ENCODE measurements around the gene IWS1. TPM values are rescaled to one million over a fixed set of nuclear protein-coding genes. Genes with fewer than 3 reads are reported as not detected.
A peak's percentile ranks its signal among the peaks of the same experiment; 100 is the strongest.

IWS1 gene
- total RNA-seq, 1 experiment from 2014 or later: 29.0 TPM

- Histone ChIP-seq H3K36me3 (peaks cover 88% of the 10 kb centered on the region), H3K9me3 (no peaks in the 10 kb centered on the region), H3K4me3 (no peak overlapping the region), H3K27me3 (no peaks in the 10 kb centered on the region)
- no peak for DNase-seq
Observed at GRCh38 chr2:127517465-127517864, 8.8 kb downstream of the IWS1 start.

GRCh38 chr2:127516041-127516762, 10.1 kb downstream of the IWS1 start:
- Histone ChIP-seq H3K4me3 (no peak overlapping the region), H3K9me3 (no peaks in the 10 kb centered on the region), H3K36me3 (peaks cover 84% of the 10 kb centered on the region), H3K27me3 (no peaks in the 10 kb centered on the region)
- peak; percentile 97 for DNase-seq

- Histone ChIP-seq H3K4me3 (no peak overlapping the region), H3K27me3 (no peaks in the 10 kb centered on the region), H3K9me3 (no peaks in the 10 kb centered on the region), H3K36me3 (peaks cover 81% of the 10 kb centered on the region)
- no peak for DNase-seq
Observed at GRCh38 chr2:127515383-127515915, 10.8 kb downstream of the IWS1 start.

GRCh38 chr2:127514485-127514884, 11.8 kb downstream of the IWS1 start:
- Histone ChIP-seq H3K27me3 (no peaks in the 10 kb centered on the region), H3K4me3 (no peak overlapping the region), H3K9me3 (no peaks in the 10 kb centered on the region), H3K36me3 (peaks cover 71% of the 10 kb centered on the region)
- no peak for DNase-seq

GRCh38 chr2:127514076-127514475, 12.2 kb downstream of the IWS1 start:
- DNase-seq: no peak
- Histone ChIP-seq H3K4me3 (no peak overlapping the region), H3K36me3 (peaks cover 68% of the 10 kb centered on the region), H3K9me3 (no peaks in the 10 kb centered on the region), H3K27me3 (no peaks in the 10 kb centered on the region)

GRCh38 chr2:127512362-127512761, 13.9 kb downstream of the IWS1 start:
- Histone ChIP-seq H3K27me3 (no peaks in the 10 kb centered on the region), H3K9me3 (no peaks in the 10 kb centered on the region), H3K4me3 (no peak overlapping the region), H3K36me3 (peaks cover 53% of the 10 kb centered on the region)
- DNase-seq: no peak

GRCh38 chr2:127511917-127512316, 14.4 kb downstream of the IWS1 start:
- H3K27me3 ChIP-seq: no peaks in the 10 kb centered on the region
- H3K36me3 ChIP-seq: peaks cover 53% of the 10 kb centered on the region
- DNase-seq: no peak
- H3K4me3 ChIP-seq: no peak overlapping the region
- no peaks in the 10 kb centered on the region for H3K9me3 ChIP-seq

GRCh38 chr2:127511090-127511695, 15.1 kb downstream of the IWS1 start:
- no peak for DNase-seq
- H3K27me3 ChIP-seq: no peaks in the 10 kb centered on the region
- H3K4me3 ChIP-seq: no peak overlapping the region
- H3K9me3 ChIP-seq: no peaks in the 10 kb centered on the region
- H3K36me3 ChIP-seq: peaks cover 49% of the 10 kb centered on the region

GRCh38 chr2:127510073-127510472, 16.2 kb downstream of the IWS1 start:
- H3K36me3 ChIP-seq: peaks cover 50% of the 10 kb centered on the region
- no peak overlapping the region for H3K4me3 ChIP-seq
- no peaks in the 10 kb centered on the region for H3K27me3 ChIP-seq
- no peaks in the 10 kb centered on the region for H3K9me3 ChIP-seq
- no peak for DNase-seq

GRCh38 chr2:127508631-127509034, 17.7 kb downstream of the IWS1 start:
- H3K36me3 ChIP-seq: peaks cover 50% of the 10 kb centered on the region
- H3K9me3 ChIP-seq: no peaks in the 10 kb centered on the region
- no peak overlapping the region for H3K4me3 ChIP-seq
- peak; percentile 95 for DNase-seq
- H3K27me3 ChIP-seq: no peaks in the 10 kb centered on the region

GRCh38 chr2:127508023-127508630, 18.2 kb downstream of the IWS1 start:
- Histone ChIP-seq H3K4me3 (no peak overlapping the region), H3K36me3 (peaks cover 50% of the 10 kb centered on the region), H3K9me3 (no peaks in the 10 kb centered on the region), H3K27me3 (no peaks in the 10 kb centered on the region)
- DNase-seq: no peak

- no peak for DNase-seq
- Histone ChIP-seq H3K36me3 (peaks cover 54% of the 10 kb centered on the region), H3K4me3 (no peak overlapping the region)
Observed at GRCh38 chr2:127506510-127506909, 19.8 kb downstream of the IWS1 start.

GRCh38 chr2:127504552-127505430, 21.5 kb downstream of the IWS1 start:
- DNase-seq: no peak
- H3K27me3 ChIP-seq: no peaks in the 10 kb centered on the region
- H3K36me3 ChIP-seq: peaks cover 63% of the 10 kb centered on the region
- no peak overlapping the region for H3K4me3 ChIP-seq
- no peaks in the 10 kb centered on the region for H3K9me3 ChIP-seq

More at GRCh38 chr2:127506510-127506909, 19.8 kb downstream of the IWS1 start:
- no peaks in the 10 kb centered on the region for H3K27me3 ChIP-seq
- no peaks in the 10 kb centered on the region for H3K9me3 ChIP-seq

GRCh38 chr2:127503491-127503890, 22.8 kb downstream of the IWS1 start:
- no peak for DNase-seq
- no peaks in the 10 kb centered on the region for H3K27me3 ChIP-seq
- peaks cover 68% of the 10 kb centered on the region for H3K36me3 ChIP-seq
- no peaks in the 10 kb centered on the region for H3K9me3 ChIP-seq
- H3K4me3 ChIP-seq: no peak overlapping the region

GRCh38 chr2:127498386-127498785, 27.9 kb downstream of the IWS1 start:
- Histone ChIP-seq H3K36me3 (peaks cover 73% of the 10 kb centered on the region), H3K27me3 (no peaks in the 10 kb centered on the region), H3K4me3 (no peak overlapping the region), H3K9me3 (no peaks in the 10 kb centered on the region)
- DNase-seq: no peak

- DNase-seq: no peak
- Histone ChIP-seq H3K9me3 (no peaks in the 10 kb centered on the region), H3K36me3 (peaks cover 84% of the 10 kb centered on the region), H3K4me3 (no peak overlapping the region), H3K27me3 (no peaks in the 10 kb centered on the region)
Observed at GRCh38 chr2:127490283-127490682, 36.0 kb downstream of the IWS1 start.

All from MG63 (cell line).